Ishikawa (cell line): ENCODE data around the gene STAC3.

Experiments
- CEBPB ChIP-seq: IDR thresholded peaks from 2 replicates; pipeline ENCODE4 v1.6.1; 2012
- CREB1 ChIP-seq: IDR thresholded peaks from 2 replicates; pipeline ENCODE4 v1.6.1; 2012; ENCODE audit warnings: low read depth
- EGR1 ChIP-seq: IDR thresholded peaks from 2 replicates; pipeline ENCODE4 v1.6.1; 2012
- EP300 ChIP-seq: IDR thresholded peaks from 2 replicates; pipeline ENCODE4 v1.6.1; 2012; ENCODE audit warnings: borderline replicate concordance
- FOXM1 ChIP-seq: IDR thresholded peaks from 2 replicates; pipeline ENCODE4 v1.6.1; 2012; ENCODE audit warnings: low read depth, borderline replicate concordance
- NFIC ChIP-seq: IDR thresholded peaks from 2 replicates; pipeline ENCODE4 v1.6.1; 2012
- RAD21 ChIP-seq: IDR thresholded peaks from 2 replicates; pipeline ENCODE4 v1.6.1; 2012; ENCODE audit warnings: low read depth
- TAF1 ChIP-seq: IDR thresholded peaks from 2 replicates; pipeline ENCODE4 v1.6.1; 2012; ENCODE audit warnings: low read depth, mild to moderate bottlenecking
- TCF12 ChIP-seq: IDR thresholded peaks from 2 replicates; pipeline ENCODE4 v1.6.1; 2012; ENCODE audit warnings: low read depth
- TEAD4 ChIP-seq: IDR thresholded peaks from 2 replicates; pipeline ENCODE4 v1.6.1; 2012
- YY1 ChIP-seq: IDR thresholded peaks from 2 replicates; pipeline ENCODE4 v1.6.1; 2012; ENCODE audit warnings: low read depth
- ZBTB7A ChIP-seq: IDR thresholded peaks from 2 replicates; pipeline ENCODE4 v1.6.1; 2012; ENCODE audit warnings: low read depth
- TF ChIP-seq, protein P1 (sequence below): IDR thresholded peaks from 2 replicates; pipeline ENCODE4 v1.6.1; 2012
- TF ChIP-seq, protein P2 (sequence below): IDR thresholded peaks from 2 replicates; pipeline ENCODE4 v1.6.1; 2012; ENCODE audit warnings: low read depth, mild to moderate bottlenecking
- TF ChIP-seq, protein P3 (sequence below): IDR thresholded peaks from 2 replicates; pipeline ENCODE4 v1.6.1; 2012

STAC3 gene

DNA sequence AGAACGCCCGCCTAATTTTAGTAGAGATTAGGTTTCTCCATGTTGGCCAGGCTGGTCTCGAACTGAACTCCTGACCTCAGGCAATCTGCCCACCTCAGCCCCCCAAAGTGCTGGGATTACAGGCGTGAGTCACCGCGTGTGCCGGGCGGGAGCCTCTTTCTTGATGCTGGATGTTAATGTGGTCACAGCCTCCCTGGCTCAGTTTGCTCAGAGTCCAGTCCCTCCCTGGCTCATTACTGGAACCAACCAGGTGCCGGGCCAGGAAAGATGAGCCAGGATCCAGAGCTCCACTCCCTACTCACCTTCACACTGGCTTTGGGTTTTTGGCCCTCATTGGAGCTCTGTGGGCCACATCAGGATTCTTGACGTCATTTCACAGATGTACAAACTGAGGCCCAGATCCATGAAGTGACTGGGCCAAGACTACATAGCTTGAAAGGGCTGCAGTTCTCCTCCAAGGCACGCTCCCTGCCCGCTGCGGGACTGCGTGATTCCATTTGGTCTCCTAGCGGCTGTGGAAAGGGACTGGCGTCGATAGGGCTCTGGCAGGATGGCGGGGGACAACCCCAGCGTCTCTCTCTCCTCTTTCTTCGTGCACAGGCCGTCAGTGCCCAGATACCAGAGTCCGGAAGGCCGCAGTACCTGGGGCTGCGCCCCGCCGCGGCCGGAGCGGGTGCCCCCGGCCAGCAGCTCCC is 26.6 kb downstream of the STAC3 start:
- TF ChIP-seq, protein P1, sequence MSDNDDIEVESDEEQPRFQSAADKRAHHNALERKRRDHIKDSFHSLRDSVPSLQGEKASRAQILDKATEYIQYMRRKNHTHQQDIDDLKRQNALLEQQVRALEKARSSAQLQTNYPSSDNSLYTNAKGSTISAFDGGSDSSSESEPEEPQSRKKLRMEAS: no peak
- TF ChIP-seq RAD21 (no peak), TEAD4 (no peak)
- TF ChIP-seq, protein P2, sequence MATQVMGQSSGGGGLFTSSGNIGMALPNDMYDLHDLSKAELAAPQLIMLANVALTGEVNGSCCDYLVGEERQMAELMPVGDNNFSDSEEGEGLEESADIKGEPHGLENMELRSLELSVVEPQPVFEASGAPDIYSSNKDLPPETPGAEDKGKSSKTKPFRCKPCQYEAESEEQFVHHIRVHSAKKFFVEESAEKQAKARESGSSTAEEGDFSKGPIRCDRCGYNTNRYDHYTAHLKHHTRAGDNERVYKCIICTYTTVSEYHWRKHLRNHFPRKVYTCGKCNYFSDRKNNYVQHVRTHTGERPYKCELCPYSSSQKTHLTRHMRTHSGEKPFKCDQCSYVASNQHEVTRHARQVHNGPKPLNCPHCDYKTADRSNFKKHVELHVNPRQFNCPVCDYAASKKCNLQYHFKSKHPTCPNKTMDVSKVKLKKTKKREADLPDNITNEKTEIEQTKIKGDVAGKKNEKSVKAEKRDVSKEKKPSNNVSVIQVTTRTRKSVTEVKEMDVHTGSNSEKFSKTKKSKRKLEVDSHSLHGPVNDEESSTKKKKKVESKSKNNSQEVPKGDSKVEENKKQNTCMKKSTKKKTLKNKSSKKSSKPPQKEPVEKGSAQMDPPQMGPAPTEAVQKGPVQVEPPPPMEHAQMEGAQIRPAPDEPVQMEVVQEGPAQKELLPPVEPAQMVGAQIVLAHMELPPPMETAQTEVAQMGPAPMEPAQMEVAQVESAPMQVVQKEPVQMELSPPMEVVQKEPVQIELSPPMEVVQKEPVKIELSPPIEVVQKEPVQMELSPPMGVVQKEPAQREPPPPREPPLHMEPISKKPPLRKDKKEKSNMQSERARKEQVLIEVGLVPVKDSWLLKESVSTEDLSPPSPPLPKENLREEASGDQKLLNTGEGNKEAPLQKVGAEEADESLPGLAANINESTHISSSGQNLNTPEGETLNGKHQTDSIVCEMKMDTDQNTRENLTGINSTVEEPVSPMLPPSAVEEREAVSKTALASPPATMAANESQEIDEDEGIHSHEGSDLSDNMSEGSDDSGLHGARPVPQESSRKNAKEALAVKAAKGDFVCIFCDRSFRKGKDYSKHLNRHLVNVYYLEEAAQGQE: no peak
- TF ChIP-seq, protein P3, sequence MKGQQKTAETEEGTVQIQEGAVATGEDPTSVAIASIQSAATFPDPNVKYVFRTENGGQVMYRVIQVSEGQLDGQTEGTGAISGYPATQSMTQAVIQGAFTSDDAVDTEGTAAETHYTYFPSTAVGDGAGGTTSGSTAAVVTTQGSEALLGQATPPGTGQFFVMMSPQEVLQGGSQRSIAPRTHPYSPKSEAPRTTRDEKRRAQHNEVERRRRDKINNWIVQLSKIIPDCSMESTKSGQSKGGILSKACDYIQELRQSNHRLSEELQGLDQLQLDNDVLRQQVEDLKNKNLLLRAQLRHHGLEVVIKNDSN: no peak

DNA sequence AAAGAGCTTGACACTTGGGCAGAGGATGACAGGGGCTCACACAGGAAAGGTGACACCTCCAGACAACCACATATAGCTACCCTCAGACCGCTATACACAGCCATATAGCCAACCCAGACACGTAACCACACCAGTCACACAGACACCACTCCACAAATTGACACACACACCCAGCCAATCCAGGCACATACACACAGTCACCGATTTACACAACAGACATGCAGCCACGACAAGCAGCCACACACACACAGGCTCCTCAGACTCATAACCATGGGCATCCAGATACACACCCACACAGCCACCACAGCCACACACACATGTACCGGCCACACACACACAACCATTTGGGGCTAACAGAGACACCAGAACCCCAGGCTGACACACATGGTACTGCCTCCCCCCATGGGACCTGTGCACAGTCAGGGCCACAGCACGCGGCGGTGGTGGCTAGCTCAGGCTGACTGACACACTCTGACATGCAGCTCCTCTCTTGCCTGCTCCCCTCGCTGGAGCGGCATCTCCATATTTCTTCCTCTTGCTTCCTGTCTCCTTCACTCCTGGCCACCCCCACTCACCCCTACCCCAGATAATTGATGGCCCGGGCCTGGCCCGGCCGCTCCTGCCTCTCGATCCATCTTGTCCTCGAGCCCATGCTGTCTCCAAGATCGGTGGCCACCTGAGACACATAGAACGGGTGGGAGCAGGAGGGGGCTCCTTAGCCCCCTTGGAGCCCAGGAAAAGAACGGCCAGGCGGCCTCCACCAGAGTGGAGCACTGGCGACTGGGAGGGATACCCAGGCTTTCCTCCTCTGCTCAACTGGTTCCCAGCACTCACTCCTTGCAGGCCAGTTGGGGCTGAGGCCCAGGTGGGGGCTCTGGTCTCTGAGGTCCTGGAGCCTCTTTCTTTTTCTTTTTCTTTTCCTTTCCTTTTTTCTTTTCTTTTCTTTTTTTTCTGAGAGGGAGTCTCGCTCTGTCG is 27.5 kb downstream of the STAC3 start:
- TF ChIP-seq CREB1 (no peak), ZBTB7A (no peak), CEBPB (no peak), YY1 (no peak), FOXM1 (no peak)
- TF ChIP-seq, protein P2: no peak

DNA sequence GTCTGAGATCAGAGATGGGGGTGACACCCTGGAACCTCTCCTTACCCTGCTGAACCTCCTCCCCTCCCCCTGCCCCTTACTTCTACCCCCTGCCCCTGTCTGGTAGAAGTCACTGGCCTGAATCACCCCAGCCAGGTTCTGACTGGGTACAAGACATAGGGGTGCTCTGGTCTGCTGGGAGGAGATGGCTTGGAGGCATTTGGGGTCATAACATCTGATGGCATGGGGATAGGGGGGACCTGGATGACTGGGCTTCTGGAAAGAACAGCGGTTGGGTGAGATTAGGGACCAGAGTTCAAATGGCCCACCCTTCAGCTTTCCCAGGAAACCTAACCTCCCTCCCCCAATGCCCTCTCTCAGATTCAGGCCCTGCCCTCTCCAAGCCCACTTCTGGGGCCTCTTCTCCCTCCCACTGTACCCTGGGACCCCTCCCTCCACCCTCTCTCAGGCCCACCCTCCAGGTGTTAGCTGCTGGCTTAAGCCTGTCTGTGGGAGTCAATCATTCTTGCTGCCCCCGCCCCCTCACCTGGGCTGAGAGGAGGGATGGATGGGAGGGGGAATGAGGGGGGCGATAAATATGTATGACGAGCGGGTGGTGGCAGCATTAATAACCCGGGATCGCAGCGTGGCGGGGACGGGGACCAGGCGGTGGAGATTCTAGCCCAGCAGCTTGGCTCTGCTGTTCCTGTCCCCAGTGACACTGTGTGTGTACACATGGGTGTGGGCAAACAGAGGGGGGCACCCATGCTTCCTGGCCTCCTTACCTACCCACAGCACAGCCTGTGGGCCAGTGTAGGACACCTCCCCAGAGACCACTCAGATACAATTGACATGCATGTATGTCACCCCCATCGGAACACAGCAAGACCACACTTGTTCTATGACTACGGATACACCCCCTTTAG is 28.4 kb downstream of the STAC3 start:
- TF ChIP-seq EP300 (no peak), EGR1 (no peak), CREB1 (no peak), TCF12 (no peak), NFIC (no peak), ZBTB7A (no peak), TEAD4 (no peak), TAF1 (no peak), YY1 (no peak), CEBPB (no peak), FOXM1 (no peak), RAD21 (no peak)
- TF ChIP-seq, protein P1: no peak
- TF ChIP-seq, protein P2: no peak
- TF ChIP-seq, protein P3: no peak
